Pancreas (tissue), 10 donors: Measurements from ENCODE around the gene USP24. TPM values are rescaled to one million over a fixed set of nuclear protein-coding genes. Genes with fewer than 3 reads are reported as not detected.
A peak's percentile ranks its signal among the peaks of the same experiment; 100 is the strongest.

ENCODE experiments used
- ATAC-seq, 4 donors: fragments of 200-7000 bp; cut with Tn5 transposase; one replicate each; pipeline versions ENCODE4 v1.8.0 to v1.9.1; 2020; ENCODE audit warnings: mild to moderate bottlenecking in 4 of 4, moderate library complexity in 4 of 4
- DNase-seq, 6 donors: peaks; one replicate each; pipeline ENCODE4 v3.0.0-alpha.2; 2020
- FAIRE-seq: peaks from 2 replicates; lab custom pipeline; 2012; peaks lifted over from hg19 to GRCh38; lab: Jason Lieb, UNC
- H3K27ac ChIP-seq, 4 donors: fragments of 200-600 bp; sonication (generic); 1 replicate in 3 of 4; 2 replicates in 1 of 4; pipeline versions ENCODE4 v1.5.0 to v1.8.0; 2020
- H3K27me3 ChIP-seq, 4 donors: fragments of 200-600 bp; one replicate each; pipeline ENCODE4 v1.8.0; 2021
- H3K36me3 ChIP-seq, 3 donors: fragments of 200-600 bp; sonication (generic) in 1 of 3; one replicate each; pipeline versions ENCODE4 v1.5.0 to v1.8.0; 2020 to 2021
- H3K4me1 ChIP-seq, 3 donors: fragments of 200-600 bp; one replicate each; pipeline ENCODE4 v1.8.0; 2021
- H3K4me3 ChIP-seq, 4 donors: fragments of 200-600 bp; sonication (generic) in 2 of 4; one replicate each; pipeline versions ENCODE4 v1.5.0 to v1.8.0; 2020 to 2021
- H3K9me3 ChIP-seq, 4 donors: fragments of 200-600 bp; one replicate each; pipeline ENCODE4 v1.8.0; 2021
- WGBS, 2 donors: extraction: QIAGEN DNeasy Blood & Tissue Kit; methylation state at CpG; one replicate each; pipeline ENCODE4 v1.1.7; 2013; 5-methylcytosine and 5-hydroxymethylcytosine counted together
- intact Hi-C, 3 donors: fragments of 100-400 bp; cut with DNase I; formaldehyde crosslinking; loops; one replicate each; pipeline versions ENCODE4 v1.11.1 to v1.14.2; 2022
- polyA plus RNA-seq, 2 donors: library from polyadenylated mRNA; stranded (reverse); fragments of 200-250 nt; gene quantifications; one replicate each; pipeline ENCODE4 v1.2.3, GENCODE V29; 2013
- total RNA-seq, 6 donors: library from RNA; stranded (reverse); fragmentation: NEBNext Ultra II Directional in 4 of 6; extraction: Animal tissue kit (Norgen Biotek cat#: 25700) in 4 of 6; gene quantifications; one replicate each; pipeline versions ENCODE4 v1.2.1 to v1.2.4, GENCODE V29; 2021 to 2023
- TF ChIP-seq, protein P1 (sequence below), 4 donors: fragments of 200-600 bp; sonication (generic) in 3 of 4; IDR thresholded peaks; one replicate each; pipeline versions ENCODE4 v1.5.0 to v1.8.0; 2021; ENCODE audit warnings: antibody characterized with exemption in 4 of 4
- donor health status: healthy with polysubstance abuse.
- donor health status: DM: no; HTN: no; CAD: no; lungs with moderate emphysema.
- donor health status: DM: no; HTN: no; CAD: no.
- donor health status: control.
- donor health status: control.
- donor health status: Bipolar disorder and iron deficiency.
- donor health status: DM: yes; HTN: yes; CAD: no.
- donor health status: DM: no; HTN: no; CAD: no.
- donor health status: DM: no; HTN: no; CAD: no.
- donor health status: DM: yes; HTN: yes; CAD: no.

The USP24 gene
- total and polyA plus RNA-seq, 8 donors, result 7.5 to 26.8 (median 14.5) TPM

- intact Hi-C loops, result no loop called here
- Histone ChIP-seq H3K4me1 (peaks cover 0 to 4% (median 0%) of the 10 kb centered on the region in 3 donors), H3K27ac (no peak overlapping the region), H3K4me3 (no peak overlapping the region), H3K27me3 (no peaks in the 10 kb centered on the region), H3K36me3 (no peaks in the 10 kb centered on the region), H3K9me3 (no peaks in the 10 kb centered on the region)
- no peak for ATAC-seq
- FAIRE-seq, result no peak
- TF ChIP-seq, protein P1, sequence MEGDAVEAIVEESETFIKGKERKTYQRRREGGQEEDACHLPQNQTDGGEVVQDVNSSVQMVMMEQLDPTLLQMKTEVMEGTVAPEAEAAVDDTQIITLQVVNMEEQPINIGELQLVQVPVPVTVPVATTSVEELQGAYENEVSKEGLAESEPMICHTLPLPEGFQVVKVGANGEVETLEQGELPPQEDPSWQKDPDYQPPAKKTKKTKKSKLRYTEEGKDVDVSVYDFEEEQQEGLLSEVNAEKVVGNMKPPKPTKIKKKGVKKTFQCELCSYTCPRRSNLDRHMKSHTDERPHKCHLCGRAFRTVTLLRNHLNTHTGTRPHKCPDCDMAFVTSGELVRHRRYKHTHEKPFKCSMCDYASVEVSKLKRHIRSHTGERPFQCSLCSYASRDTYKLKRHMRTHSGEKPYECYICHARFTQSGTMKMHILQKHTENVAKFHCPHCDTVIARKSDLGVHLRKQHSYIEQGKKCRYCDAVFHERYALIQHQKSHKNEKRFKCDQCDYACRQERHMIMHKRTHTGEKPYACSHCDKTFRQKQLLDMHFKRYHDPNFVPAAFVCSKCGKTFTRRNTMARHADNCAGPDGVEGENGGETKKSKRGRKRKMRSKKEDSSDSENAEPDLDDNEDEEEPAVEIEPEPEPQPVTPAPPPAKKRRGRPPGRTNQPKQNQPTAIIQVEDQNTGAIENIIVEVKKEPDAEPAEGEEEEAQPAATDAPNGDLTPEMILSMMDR (IDR thresholded peaks at IDR 0.05), result no peak
- DNase-seq, result no peak
- WGBS, 2 donors, result 89 to 91% methylated on average over 3 of the region's 3 CpGs
Observed at GRCh38 chr1:55255901-55256300, 40.7 kb upstream of the USP24 start.

GRCh38 chr1:55252942-55253589, 37.9 kb upstream of the USP24 start:
- 12 to 13% methylated on average over 8 of the region's 8 CpGs for WGBS, 2 donors
- H3K4me3 ChIP-seq, result no peak overlapping the region
- FAIRE-seq, result no peak
- H3K27ac ChIP-seq, result no peak overlapping the region
- ATAC-seq, result peak in 3 of 4 donors; percentile 73 to 86 (median 79)
- H3K27me3 ChIP-seq, result no peaks in the 10 kb centered on the region
- no peaks in the 10 kb centered on the region for H3K36me3 ChIP-seq
- peak in 5 of 6 donors; percentile 22 to 72 (median 58) for DNase-seq
- H3K9me3 ChIP-seq, result no peaks in the 10 kb centered on the region
- peaks cover 0 to 4% (median 0%) of the 10 kb centered on the region in 3 donors for H3K4me1 ChIP-seq
- intact Hi-C loops, result no loop called here
- TF ChIP-seq, protein P1 (IDR thresholded peaks at IDR 0.05), result no peak

- no peak overlapping the region for H3K4me3 ChIP-seq
- H3K27ac ChIP-seq, result no peak overlapping the region
- 86 to 90% methylated on average over 4 of the region's 4 CpGs for WGBS, 2 donors
Observed at GRCh38 chr1:55250399-55251075, 35.4 kb upstream of the USP24 start.

DNA sequence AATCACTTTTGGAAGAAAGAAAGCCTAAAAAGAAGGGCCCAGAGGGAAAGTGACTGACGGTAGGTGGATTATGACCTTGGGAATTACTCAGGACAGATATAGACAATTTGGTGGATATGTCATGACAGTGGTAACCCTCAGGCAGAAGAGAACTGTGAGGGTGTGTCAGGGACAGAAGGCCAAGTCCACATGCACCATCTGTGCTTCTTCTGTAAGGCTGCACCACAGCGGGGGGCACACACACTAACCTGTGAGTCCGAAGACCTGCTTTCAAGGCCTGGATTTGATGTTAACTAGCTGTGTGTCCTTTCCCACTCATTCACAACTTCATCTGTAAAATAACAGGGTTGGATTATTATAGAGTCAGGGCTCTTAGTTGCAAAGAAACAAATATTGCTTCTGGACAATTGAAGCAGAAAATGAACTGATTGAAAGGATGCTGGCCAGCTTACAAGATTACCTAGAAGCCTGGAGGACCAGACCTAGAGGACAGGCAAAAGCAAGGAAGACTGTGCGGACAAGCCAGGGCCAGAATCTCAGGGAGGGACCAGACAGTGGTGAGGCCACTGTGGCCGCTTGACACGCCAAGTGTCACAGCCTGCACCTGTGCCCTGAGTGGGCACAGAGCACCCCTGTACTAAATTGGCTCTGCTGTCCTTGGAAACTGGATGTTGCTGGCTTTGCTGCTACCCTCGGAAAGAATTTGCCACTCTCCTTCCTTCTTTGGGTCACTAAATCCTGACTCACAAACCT, 34.7 kb upstream of the USP24 start:
- FAIRE-seq (no peak), ATAC-seq (no peak), DNase-seq (no peak)
- 74 to 76% methylated on average over 7 of the region's 7 CpGs for WGBS, 2 donors
- H3K4me1 ChIP-seq, result peaks cover 0 to 4% (median 2%) of the 10 kb centered on the region in 3 donors
- no peak overlapping the region for H3K27ac ChIP-seq
- H3K4me3 ChIP-seq, result no peak overlapping the region
- no peaks in the 10 kb centered on the region for H3K27me3 ChIP-seq
- H3K36me3 ChIP-seq, result no peaks in the 10 kb centered on the region
- no peaks in the 10 kb centered on the region for H3K9me3 ChIP-seq
- TF ChIP-seq, protein P1 (IDR thresholded peaks at IDR 0.05), result no peak
- intact Hi-C loops, result no loop called here

More at GRCh38 chr1:55250399-55251075, 35.4 kb upstream of the USP24 start:
- Histone ChIP-seq H3K36me3 (no peaks in the 10 kb centered on the region), H3K27me3 (no peaks in the 10 kb centered on the region), H3K9me3 (no peaks in the 10 kb centered on the region), H3K4me1 (peaks cover 0 to 4% (median 0%) of the 10 kb centered on the region in 3 donors)
- intact Hi-C loops, result no loop called here
- no peak for DNase-seq
- no peak for FAIRE-seq
- TF ChIP-seq, protein P1 (IDR thresholded peaks at IDR 0.05), result no peak
- ATAC-seq, result no peak
